Uterus (tissue), 4 donors: ENCODE results near the gene HSPA12A. TPM values are rescaled to one million over a fixed set of nuclear protein-coding genes. Genes with fewer than 3 reads are reported as not detected.

Source experiments
- DNase-seq, 2 donors: peaks; one replicate each; pipeline ENCODE4 v3.0.0-alpha.2; 2019 to 2020
- H3K27ac ChIP-seq, 2 donors: fragments of 200-600 bp; sonication (generic); 1 replicate in 1 of 2; 2 replicates in 1 of 2; pipeline ENCODE4 v1.5.1; 2016 to 2018
- H3K27me3 ChIP-seq, 2 donors: fragments of 200-600 bp; sonication (generic); one replicate each; pipeline ENCODE4 v1.5.1; 2018 to 2019; ENCODE audit warnings: control low read depth in 1 of 2
- H3K36me3 ChIP-seq, 2 donors: fragments of 200-600 bp; sonication (generic); one replicate each; pipeline ENCODE4 v1.5.1; 2019; ENCODE audit warnings: control low read depth in 1 of 2
- H3K4me1 ChIP-seq, 2 donors: fragments of 200-600 bp; sonication (generic); one replicate each; pipeline ENCODE4 v1.5.1; 2018 to 2019; ENCODE audit warnings: control low read depth in 1 of 2
- H3K4me3 ChIP-seq, 2 donors: fragments of 200-600 bp; sonication (generic); 1 replicate in 1 of 2; 2 replicates in 1 of 2; pipeline ENCODE4 v1.5.1; 2018 to 2019; ENCODE audit warnings: mild to moderate bottlenecking in 1 of 2
- H3K9me3 ChIP-seq, 2 donors: fragments of 200-600 bp; sonication (generic); one replicate each; pipeline ENCODE4 v1.5.1; 2019; ENCODE audit warnings: control low read depth in 1 of 2
- POLR2A ChIP-seq, 2 donors: fragments of 450-650 bp; IDR thresholded peaks; one replicate each; pipeline ENCODE4 v1.6.1; 2016; ENCODE audit warnings: antibody characterized with exemption in 2 of 2, mild to moderate bottlenecking in 1 of 2, moderate library complexity in 1 of 2
- intact Hi-C: fragments of 100-400 bp; cut with DNase I; formaldehyde crosslinking; loops from one replicate; pipeline ENCODE4 v1.15.1; 2023; ENCODE audit warnings: low total_unique reads
- total RNA-seq, 4 donors: library from RNA; depleted of rRNA in 3 of 4; stranded (reverse); fragments of >200 nt in 3 of 4; gene quantifications; one replicate each; pipeline versions ENCODE4 v1.1.0 to v1.2.4, GENCODE V29; 2014 to 2023
- TF ChIP-seq, protein P1 (sequence below), 4 experiments: fragments of 200-600 bp in 2 of 4; fragments of 450-650 bp in 2 of 4; sonication (generic) in 2 of 4; IDR thresholded peaks; one replicate each; pipeline ENCODE4 v1.5.1; 2016 to 2019; ENCODE audit warnings: antibody characterized with exemption in 4 of 4, mild to moderate bottlenecking in 2 of 4, moderate library complexity in 1 of 4
- donor health status: DM: yes; HTN: yes; CAD: no.

HSPA12A gene
- total RNA-seq, 4 donors from 2014 or later: 4.9 to 32.0 (median 16.0) TPM

DNA sequence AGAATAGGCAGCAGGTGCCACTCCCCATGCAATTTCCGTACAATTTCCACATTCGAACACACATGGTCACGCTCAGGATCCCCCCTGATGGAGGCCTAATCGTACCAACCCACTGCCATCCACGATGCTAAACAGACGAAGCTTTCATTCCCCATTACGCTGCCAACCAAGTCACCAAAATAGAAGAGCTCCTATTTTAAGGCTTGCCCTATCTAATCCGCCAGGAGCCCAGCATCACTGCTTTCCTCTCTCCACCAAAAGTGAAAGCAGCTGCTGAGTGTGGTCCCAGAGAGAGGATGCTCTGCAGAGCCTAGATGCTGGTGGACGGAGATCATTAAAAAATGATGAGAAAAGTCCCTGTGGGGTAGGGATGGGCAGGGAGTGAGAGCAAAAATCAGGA lies 43.3 kb downstream of the HSPA12A start:
- intact Hi-C loops: no loop called here
- DNase-seq: no peak
- H3K4me3 ChIP-seq: no peak overlapping the region
- no peaks in the 10 kb centered on the region for H3K4me1 ChIP-seq
- no peaks in the 10 kb centered on the region for H3K9me3 ChIP-seq
- no peak overlapping the region for H3K27ac ChIP-seq
- no peaks in the 10 kb centered on the region for H3K36me3 ChIP-seq
- TF ChIP-seq, protein P1, sequence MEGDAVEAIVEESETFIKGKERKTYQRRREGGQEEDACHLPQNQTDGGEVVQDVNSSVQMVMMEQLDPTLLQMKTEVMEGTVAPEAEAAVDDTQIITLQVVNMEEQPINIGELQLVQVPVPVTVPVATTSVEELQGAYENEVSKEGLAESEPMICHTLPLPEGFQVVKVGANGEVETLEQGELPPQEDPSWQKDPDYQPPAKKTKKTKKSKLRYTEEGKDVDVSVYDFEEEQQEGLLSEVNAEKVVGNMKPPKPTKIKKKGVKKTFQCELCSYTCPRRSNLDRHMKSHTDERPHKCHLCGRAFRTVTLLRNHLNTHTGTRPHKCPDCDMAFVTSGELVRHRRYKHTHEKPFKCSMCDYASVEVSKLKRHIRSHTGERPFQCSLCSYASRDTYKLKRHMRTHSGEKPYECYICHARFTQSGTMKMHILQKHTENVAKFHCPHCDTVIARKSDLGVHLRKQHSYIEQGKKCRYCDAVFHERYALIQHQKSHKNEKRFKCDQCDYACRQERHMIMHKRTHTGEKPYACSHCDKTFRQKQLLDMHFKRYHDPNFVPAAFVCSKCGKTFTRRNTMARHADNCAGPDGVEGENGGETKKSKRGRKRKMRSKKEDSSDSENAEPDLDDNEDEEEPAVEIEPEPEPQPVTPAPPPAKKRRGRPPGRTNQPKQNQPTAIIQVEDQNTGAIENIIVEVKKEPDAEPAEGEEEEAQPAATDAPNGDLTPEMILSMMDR (IDR thresholded peaks at IDR 0.05): no peak
- no peak for TF ChIP-seq POLR2A (IDR thresholded peaks at IDR 0.05)
- no peaks in the 10 kb centered on the region for H3K27me3 ChIP-seq

DNA sequence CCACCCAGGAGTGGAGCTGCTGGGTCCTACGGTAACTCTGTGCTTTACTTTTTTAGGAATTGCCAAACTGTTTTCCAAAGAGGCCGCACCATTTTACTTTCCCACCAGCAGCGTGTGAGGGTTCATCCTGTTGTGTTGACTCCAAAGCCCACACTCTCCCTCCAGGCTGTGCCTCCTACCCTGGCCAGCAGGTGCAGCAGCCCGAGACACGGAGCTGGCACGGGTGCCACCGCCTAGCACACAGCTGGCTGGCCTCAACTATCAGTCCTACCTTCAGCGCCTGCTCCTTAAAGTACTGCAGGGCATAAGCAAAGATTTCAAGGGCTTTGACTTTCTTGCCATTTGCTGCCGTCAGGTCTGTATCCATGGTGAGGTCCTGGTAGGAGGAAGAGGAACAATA lies 44.0 kb downstream of the HSPA12A start:
- no peak for DNase-seq
- H3K27ac ChIP-seq: no peak overlapping the region
- no peaks in the 10 kb centered on the region for H3K27me3 ChIP-seq
- intact Hi-C loops: no loop called here
- TF ChIP-seq, protein P1 (IDR thresholded peaks at IDR 0.05): no peak
- no peak for TF ChIP-seq POLR2A (IDR thresholded peaks at IDR 0.05)
- no peaks in the 10 kb centered on the region for H3K9me3 ChIP-seq
- no peaks in the 10 kb centered on the region for H3K4me1 ChIP-seq
- no peak overlapping the region for H3K4me3 ChIP-seq
- H3K36me3 ChIP-seq: no peaks in the 10 kb centered on the region

DNA sequence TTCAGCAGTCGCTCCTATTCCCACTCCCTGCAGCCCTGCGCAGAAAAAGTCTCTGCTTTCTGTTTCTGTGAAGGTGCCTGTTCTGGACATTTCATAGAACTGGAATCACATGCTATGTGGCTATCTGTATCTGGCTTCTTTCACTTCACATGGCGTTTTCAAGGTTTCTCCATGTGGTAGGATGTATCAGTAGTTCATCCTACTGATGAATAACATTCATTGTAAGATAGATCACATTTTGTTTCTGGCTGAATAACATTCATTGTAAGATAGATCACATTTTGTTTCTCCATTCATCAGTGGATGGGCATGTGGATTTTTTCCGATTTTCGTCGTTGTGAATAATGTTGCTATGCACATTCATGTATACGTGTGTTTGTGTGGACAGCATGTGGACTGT lies 44.5 kb downstream of the HSPA12A start:
- H3K36me3 ChIP-seq: no peaks in the 10 kb centered on the region
- no peaks in the 10 kb centered on the region for H3K4me1 ChIP-seq
- no peak overlapping the region for H3K27ac ChIP-seq
- intact Hi-C loops: no loop called here
- no peaks in the 10 kb centered on the region for H3K27me3 ChIP-seq
- DNase-seq: no peak
- H3K4me3 ChIP-seq: no peak overlapping the region
- no peaks in the 10 kb centered on the region for H3K9me3 ChIP-seq
- TF ChIP-seq, protein P1 (IDR thresholded peaks at IDR 0.05): no peak
- TF ChIP-seq POLR2A (IDR thresholded peaks at IDR 0.05): no peak

DNA sequence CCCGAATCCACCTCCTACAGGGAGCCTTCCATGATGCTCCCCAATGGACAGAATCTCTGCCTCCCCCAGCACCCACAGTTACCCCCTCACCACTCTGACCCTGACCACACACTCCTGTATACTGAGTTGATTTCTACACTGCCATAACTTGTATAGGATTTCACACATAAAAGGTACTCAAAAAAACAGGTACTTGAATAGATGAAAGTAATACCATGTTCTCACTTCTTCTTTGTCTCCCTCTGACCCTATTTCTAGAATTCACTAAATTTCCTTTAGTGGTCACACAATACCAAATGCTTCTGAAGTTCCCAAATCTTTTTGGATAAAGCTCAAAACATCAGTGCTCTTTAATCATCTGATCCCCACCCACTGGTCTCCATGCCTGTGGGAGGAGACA lies 45.4 kb downstream of the HSPA12A start:
- intact Hi-C loops: no loop called here
- H3K9me3 ChIP-seq: no peaks in the 10 kb centered on the region
- no peak overlapping the region for H3K27ac ChIP-seq
- no peak for DNase-seq
- no peaks in the 10 kb centered on the region for H3K4me1 ChIP-seq
- H3K36me3 ChIP-seq: no peaks in the 10 kb centered on the region
- H3K27me3 ChIP-seq: no peaks in the 10 kb centered on the region
- TF ChIP-seq, protein P1 (IDR thresholded peaks at IDR 0.05): no peak
- TF ChIP-seq POLR2A (IDR thresholded peaks at IDR 0.05): no peak
- no peak overlapping the region for H3K4me3 ChIP-seq

DNA sequence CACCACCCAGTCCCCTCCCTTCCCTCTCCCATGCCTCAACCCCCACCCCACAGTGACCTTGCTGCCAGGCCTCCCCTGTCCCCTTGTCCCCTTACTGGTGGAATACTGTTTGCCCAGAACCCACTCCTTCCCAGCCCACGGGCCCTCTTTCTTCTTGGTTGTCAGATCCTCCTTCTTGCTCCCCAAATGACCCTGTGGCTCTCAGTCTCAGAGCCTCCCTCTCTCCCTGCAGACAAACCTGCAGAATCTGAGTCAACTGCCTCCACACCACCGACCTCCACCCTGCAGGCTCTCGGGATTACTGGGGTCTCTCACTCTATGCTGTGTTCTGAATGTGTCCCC lies 47.5 kb downstream of the HSPA12A start:
- H3K27me3 ChIP-seq: no peaks in the 10 kb centered on the region
- H3K4me1 ChIP-seq: peaks cover 0 to 9% of the 10 kb centered on the region in 2 donors
- H3K36me3 ChIP-seq: no peaks in the 10 kb centered on the region
- TF ChIP-seq POLR2A (IDR thresholded peaks at IDR 0.05): no peak
- TF ChIP-seq, protein P1 (IDR thresholded peaks at IDR 0.05): no peak
- no peak overlapping the region for H3K4me3 ChIP-seq
- H3K9me3 ChIP-seq: no peaks in the 10 kb centered on the region
- intact Hi-C loops: no loop called here
- H3K27ac ChIP-seq: no peak overlapping the region
- DNase-seq: no peak
